ACHN (cell line): ENCODE measurements around the gene CGB8.
A peak's percentile ranks its signal among the peaks of the same experiment; 100 is the strongest.

ENCODE experiments used
- DNase-seq: peaks from one replicate; pipeline ENCODE4 v3.0.0-alpha.2; 2015
- in situ Hi-C: cut with HindIII; loops from 2 replicates; pipeline ENCODE4 v1.10.0; 2017; ENCODE audit warnings: low sequenced_read_pairs, low pct_ligation_motif_present, low pct_unique_long_range_greater_than_20kb

CGB8 gene

GRCh38 chr19:49017041-49017665, 31.8 kb downstream of the CGB8 start, which contains the start of gene LHB:
Gene LHB, minus strand, starts transcription at chr19:49017091. Its CDS starts 10 bp downstream, at chr19:49017081.
- in situ Hi-C loops = no loop called here
- no peak for DNase-seq

DNA sequence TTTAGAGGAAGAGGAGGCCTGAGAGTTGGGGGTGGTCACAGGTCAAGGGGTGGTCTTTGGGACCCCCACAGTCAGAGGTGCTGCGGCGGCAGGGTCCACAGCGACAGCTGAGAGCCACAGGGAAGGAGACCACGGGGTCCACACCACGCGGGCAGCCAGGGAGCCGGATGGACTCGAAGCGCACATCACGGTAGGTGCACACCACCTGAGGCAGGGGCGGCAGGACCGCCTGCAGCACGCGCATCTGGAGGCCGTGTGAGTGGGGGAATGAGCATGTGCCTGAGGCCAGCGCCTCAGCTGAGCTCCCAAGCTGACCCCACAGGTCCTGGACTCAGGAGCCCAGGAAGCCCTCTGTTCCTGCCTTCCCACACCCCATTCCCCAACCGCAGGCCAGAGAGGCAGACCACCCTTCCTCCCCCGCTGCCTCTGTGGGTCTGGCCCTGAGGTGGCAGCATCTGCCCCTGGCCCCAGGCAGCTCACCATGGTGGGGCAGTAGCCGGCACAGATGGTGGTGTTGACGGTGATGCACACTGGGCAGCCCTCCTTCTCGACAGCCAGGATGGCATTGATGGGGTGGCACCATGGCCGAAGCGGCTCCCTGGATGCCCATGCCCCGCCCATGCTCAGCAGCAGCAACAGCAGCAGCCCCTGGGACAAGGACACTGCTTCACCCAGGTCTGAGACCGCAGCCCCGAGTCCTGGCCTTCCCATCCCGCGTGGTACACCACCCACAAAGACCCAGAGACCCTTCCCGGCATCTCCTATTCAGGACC, 32.7 kb downstream of the CGB8 start:
- no peak for DNase-seq
- in situ Hi-C loops = no loop called here

- no peak for DNase-seq
- in situ Hi-C loops = no loop called here
Measured at GRCh38 chr19:49014870-49015255, 34.0 kb downstream of the CGB8 start.

- no peak for DNase-seq
- in situ Hi-C loops = no loop called here
Measured at GRCh38 chr19:49014123-49014869, 34.6 kb downstream of the CGB8 start.

DNA sequence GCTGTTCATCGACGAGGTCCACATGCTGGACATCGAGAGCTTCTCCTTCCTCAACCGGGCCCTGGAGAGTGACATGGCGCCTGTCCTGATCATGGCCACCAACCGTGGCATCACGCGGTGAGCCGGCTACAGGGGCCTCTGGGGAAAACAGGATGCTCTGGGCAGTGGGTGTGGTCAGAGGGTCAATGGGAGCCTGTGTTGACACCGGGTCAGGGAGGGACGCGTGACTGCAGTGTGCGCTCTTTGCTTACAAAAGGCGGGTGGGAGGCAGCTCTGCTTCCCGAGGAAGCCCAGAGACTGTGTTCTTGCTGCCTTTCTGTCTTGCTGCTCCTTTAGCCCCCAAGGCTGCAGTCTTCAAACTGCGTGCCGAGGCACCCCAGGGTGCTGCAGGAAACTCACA, 37.7 kb downstream of the CGB8 start:
- in situ Hi-C loops = no loop called here

DNA sequence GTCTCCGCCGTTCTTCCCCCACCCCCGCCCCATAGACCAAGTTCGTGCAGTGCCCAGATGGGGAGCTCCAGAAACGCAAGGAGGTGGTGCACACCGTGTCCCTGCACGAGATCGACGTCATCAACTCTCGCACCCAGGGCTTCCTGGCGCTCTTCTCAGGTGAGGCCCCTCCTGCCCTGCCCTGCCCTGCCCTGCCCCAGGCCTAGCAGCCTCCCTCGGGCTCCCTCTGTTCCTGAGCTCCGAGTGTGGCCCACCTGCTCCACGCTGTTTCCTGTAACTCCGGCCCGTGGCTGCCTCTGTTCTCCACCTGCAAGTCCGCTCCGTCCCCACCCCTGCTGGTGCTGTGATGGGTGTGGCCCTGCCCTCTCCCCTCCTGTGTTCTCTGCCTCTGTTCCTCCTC, 38.5 kb downstream of the CGB8 start:
- DNase-seq = no peak
- in situ Hi-C loops = no loop called here

More for the DNA sequence above, 37.7 kb downstream of the CGB8 start:
- no peak for DNase-seq

DNA sequence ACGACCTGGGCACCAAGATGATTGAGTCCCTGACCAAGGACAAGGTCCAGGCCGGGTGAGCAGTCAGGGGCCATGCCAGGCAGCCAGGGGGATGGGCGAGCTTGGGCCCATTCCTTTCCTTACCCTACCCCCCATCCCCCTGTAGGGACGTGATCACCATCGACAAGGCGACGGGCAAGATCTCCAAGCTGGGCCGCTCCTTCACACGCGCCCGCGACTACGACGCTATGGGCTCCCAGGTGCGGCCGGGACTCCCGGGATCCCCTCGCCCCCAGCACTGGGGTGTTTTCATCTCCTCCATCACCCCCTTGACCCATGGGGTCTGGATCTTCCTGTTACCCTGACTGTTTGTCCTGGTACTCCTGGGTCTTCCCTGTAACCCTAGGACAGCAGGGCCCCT, 39.1 kb downstream of the CGB8 start:
- no peak for DNase-seq
- in situ Hi-C loops = no loop called here

GRCh38 chr19:49006905-49007304, 42.0 kb downstream of the CGB8 start:
- in situ Hi-C loops = no loop called here

GRCh38 chr19:49004964-49005614, 43.8 kb downstream of the CGB8 start:
- in situ Hi-C loops = no loop called here
- no peak for DNase-seq

More at GRCh38 chr19:49006905-49007304, 42.0 kb downstream of the CGB8 start:
- DNase-seq = no peak

DNA sequence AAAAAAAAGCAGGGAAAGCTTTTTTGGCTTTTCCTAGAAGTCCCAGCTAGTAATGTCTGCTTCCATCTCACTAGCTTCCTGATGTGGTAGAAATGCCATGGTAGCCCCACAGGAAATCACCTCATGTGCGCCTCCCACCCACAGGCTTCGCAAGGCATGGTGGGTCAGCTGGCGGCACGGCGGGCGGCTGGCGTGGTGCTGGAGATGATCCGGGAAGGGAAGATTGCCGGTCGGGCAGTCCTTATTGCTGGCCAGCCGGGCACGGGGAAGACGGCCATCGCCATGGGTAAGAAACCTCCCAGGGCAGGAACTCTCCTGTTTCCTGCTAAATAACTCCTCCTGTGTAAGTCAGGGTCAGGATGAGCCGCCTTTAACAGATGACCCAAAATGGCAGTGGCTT, 44.8 kb downstream of the CGB8 start:
- in situ Hi-C loops = no loop called here

GRCh38 chr19:48999481-49000325, 49.2 kb downstream of the CGB8 start:
- in situ Hi-C loops = no loop called here
- DNase-seq = peak; percentile 57

More for the DNA sequence above, 44.8 kb downstream of the CGB8 start:
- no peak for DNase-seq

- DNase-seq = peak; percentile 64
- in situ Hi-C loops = no loop called here
Measured at GRCh38 chr19:48997972-48998371, 50.9 kb downstream of the CGB8 start.
